Activated CD4-positive, CD25-positive, alpha-beta regulatory T cell treated with anti-CD3 and anti-CD28 coated beads, Interleukin-2, amount 50 U/mL, for 24 hours (primary cell): Measurements from ENCODE around the gene TMTC1.
"Not testable (repeated sequence)": the region's sequence is repeated elsewhere in the genome, so short reads cannot be mapped to it uniquely, and the experiment has no call there.

Source experiments
- ATAC-seq, 2 donors: fragments of 150-1000 bp; cut with Tn5 transposase; one replicate each; pipeline ENCODE4 v1.10.0; 2021; ENCODE audit warnings: mild to moderate bottlenecking in 1 of 2, moderate library complexity in 1 of 2

TMTC1 gene

DNA sequence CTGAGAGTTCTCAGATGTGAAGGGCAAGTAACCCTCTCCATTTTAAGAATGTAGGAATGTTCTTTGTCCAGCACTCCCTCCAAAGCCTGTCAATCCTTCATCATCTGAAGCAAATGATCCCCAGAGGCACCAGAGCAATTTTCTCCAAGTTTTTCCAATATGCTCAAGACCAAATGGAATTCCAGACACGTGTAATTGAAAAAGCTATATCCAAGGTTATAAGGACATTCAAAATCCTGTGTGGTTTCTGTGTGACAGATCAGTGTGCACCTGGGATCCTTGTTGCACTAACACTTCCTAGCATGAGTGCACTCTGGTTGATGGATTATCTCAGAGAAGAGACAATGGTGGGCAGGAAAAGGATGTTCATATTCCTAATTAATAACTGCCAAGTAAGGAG, 220.7 kb downstream of the TMTC1 start:
- ATAC-seq = no peak

DNA sequence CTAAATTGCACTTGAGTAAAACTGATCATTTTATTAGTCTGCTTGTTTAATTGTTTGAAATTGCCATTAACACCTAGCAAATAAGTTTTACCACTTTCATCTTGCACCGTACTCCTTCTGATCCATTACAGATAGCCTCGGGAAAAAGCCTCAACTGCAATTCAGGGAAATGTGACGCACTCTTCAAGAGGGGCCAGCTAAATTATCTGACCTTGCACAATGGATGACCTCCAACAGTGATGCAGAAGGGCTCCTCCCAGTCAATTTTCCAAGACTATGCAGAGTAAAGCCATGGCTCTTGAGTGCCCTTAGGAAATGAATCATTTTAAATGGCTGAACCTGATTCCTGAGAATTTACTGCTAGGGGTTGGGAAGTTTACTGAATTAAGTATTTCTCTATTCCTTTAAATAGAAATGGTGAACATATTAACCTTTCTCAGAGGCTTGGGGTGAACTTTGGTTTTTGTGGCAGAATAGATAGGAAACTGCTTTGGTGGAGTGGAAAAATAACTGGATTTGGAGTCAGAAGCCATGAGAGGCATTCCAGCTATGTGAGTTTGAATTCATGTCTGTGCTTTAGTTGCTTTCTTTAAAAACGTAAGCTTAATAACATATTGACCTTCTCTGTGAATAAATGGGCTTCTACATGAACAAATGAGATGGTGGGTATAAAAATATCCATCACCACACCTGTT, 221.5 kb downstream of the TMTC1 start:
- no peak for ATAC-seq

DNA sequence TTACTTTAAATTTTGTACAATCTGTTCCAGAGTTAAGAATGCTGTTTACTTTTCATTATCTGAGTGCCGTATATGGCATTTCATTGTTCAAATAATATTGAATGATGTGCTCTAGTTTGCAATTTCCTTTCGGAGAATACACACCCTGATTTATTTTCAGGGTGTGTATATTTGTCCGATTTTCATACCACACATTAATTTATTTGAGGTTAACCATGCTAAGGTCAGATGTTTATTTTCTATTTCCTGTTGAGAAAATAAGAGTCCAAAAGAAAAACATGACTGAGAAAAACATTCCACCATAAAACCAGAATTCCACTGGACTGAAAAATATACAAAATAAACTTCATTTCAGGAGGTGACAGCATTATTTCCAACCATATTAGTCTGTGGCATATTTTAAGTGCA, 222.1 kb downstream of the TMTC1 start:
- ATAC-seq = no peak

DNA sequence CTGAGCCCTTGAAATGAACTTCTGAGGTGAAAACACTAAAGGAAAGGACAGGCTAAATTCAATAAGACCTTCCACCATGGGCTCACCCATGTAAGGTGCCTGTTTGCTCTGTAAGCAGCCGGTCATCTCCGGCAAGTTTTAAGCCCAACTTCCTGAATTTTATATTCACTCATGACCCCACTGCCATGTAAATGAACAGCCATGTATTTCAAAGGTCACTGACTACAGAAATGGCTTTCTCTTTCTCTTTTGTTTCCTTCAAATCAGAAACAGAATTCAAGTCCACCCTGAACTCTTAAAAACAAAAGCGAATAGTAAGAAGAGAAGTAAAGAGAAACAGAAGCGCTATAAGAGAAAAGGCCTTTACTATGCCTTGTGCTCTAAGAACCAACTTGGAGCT, 224.5 kb downstream of the TMTC1 start:
- ATAC-seq = no peak

DNA sequence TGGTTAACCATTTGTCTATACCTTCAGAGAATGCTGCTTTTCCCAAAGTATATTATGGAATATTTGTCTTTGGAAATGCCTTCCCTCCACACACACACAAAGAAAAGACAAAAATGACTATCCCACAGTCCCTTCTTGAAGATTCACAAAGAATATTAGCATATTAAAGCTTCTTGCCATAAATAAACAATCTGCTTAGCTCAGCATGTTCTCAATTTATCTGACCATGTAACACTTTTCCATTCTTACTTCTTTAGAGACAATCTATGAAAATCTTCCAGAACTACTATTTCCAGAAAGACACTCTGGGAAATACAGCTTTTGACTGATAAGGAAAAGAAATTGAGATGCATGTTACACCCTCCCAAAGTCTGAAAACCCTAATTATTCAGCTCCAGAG, 227.4 kb downstream of the TMTC1 start:
- no peak for ATAC-seq

DNA sequence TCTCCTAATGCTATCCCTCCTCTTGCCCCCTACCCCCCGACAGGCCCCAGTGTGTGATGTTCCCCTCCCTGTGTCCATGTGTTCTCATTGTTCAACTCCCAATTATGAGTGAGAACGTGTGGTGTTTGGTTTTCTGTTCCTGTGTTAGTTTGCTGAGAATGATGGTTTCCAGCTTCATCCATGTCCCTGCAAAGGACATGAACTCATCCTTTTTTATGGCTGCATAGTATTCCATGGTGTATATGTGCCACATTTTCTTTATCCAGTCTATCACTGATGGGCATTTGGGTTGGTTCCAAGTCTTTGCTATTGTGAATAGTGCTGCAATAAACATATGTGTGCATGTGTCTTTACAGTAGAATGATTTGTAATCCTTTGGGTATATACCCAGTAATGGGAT, 228.3 kb downstream of the TMTC1 start:
- not testable (repeated sequence) for ATAC-seq

DNA sequence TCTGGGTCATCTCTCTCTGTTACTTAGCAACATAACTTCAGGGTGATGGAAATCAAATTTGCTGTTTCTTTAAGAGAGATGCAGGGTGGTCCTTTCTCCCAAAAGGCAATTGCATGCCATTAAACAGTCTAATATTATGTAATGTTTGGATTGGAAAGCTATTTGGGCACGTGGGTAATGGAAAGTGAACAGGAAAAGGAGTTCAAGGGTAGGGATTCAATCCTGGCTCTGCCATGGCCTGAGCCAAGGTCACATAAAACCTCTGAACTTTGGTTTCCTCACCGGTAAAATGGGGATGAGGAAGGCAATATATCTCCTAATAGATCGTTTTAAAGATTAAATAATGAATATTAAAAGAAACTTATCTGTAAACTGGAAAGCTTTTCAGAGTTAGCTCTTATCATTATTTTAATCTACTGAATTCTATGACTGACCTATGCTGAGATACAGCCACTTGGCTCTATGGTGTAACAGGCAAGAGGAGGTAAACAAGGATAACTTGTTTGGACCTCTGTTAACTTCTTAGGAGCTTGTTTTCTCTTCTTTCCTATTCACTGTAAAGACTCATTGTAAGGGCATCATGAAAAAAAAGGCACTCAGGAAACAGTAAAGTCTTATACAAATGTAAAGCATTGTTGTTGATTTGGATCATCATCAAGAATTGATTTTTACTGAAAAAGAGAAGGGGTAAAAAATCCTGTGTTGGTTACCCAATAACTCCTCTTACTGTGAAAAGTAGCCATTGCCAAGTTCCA, 230.6 kb downstream of the TMTC1 start:
- ATAC-seq = no peak

DNA sequence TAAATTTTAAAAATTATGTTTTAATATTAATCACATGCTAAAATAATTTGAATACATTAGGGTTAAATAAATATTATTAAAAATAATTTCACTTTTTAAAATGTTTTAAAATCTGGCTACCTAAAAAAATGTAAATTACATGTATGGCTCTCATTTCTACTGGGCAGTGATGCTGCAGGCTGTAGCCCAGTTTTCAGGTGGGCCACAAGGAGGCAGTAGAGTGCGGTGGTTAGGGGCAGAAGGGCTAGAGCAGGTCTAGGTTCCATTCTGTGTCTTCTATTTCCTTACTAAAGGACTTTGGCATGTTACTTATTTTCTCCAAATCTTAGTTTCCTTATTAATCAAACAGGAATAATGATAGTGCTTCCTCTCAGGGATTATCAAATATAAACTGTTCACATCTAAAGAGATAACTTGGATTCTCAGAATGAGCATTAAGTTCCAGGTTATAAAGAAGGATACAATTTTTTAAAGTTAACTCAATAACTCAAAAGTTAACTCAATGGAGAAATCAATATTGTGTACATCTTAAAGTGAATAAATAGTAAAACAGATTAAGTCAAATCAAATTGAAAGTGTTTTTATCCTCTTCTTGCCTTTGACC, 231.3 kb downstream of the TMTC1 start:
- peak in 1 of 2 donors; percentile 63 for ATAC-seq

DNA sequence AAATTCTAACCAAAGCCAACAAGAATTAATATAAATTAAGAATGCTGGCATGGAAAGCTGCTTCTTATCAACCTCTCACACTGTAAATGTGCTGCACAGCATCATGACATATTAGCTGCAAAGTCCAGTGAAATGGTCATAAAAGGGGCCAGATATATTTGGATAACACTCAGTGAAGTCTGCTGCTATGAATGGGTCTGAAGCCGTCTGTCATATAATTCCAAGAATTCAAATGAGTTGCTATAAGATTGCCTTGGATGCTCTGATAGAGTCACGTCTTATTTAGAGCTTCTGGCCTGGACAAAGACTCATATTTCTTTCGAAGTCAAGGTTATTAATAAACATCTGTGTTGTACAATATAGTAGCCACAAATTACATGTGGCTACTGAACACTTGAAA, 231.9 kb downstream of the TMTC1 start:
- no peak for ATAC-seq

DNA sequence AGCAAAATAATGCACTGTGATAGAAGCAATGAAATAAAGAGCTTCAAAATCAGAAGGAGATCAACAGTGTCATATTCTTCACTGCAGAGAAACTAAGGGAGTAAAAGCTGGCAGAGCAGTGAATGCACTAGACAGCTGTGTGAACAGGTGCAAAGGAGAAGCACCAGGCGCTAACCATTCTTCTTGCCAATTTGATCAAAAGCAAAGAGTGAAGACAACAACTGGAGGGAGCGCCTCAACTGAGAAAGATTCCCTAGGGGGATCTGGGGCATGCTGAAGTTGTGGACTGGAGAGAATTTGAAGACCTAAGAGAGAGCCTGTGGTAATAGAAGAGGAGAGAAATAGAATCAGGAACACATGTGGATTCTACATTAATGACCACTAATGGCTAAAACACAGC, 235.9 kb downstream of the TMTC1 start:
- ATAC-seq = no peak

DNA sequence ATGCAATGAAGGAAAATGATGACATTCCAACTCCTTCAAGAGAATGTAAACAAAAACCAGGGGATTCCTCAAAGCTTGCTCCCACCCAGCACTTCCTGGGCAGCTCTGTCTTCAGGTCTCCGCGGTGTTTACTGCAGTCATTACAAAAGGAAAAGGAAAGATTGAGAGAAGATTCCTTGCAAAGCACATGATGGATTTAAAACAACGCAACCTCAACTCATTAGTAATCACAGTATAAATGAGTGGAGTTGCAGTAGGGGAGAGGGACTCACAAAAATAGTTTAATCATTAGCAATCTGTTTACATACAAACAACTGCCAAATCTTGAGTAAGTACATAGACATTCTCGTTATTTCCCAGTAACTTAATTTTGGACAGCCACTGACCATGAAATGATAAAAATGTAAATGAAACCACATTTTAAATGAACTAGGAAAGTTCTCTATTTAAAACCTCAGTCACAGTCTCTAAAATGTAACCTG, 236.6 kb downstream of the TMTC1 start:
- ATAC-seq = no peak

DNA sequence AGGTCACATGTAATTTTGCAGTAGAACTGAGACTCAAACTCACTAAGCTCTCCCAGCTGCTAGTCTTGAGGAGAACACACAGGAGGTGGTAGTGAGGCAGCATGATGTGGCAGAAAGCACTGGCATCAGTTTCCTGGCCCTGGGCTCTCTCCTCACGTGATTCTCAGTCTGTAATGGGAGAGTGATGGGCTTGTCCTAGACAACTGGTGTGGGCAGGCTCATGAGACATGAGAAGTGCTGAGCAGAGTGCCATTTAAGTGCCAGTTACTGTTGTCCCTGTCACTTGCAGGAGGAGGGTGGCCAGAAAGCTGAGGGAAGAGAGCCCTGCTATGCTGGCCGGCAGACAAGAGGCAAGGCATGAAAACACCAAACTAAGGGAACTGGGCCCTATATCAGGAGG, 237.7 kb downstream of the TMTC1 start:
- no peak for ATAC-seq

DNA sequence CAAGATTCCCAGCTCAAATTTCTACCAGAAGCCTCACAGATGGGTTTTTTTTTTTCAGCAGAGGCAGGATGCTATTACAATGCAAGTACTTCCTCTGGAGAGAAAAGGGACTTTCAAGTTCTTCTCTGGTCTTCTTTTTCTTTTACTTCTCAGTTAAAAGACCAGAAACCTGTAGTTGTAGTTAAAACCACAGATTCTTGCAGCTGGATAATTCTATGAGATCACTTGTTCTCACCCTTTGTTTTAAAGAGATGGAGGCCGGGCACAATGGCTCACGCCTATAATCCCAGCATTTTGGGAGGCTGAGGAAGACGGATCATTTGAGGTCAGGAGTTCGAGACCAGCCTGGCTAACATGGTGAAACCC, 238.7 kb downstream of the TMTC1 start:
- ATAC-seq = no peak

DNA sequence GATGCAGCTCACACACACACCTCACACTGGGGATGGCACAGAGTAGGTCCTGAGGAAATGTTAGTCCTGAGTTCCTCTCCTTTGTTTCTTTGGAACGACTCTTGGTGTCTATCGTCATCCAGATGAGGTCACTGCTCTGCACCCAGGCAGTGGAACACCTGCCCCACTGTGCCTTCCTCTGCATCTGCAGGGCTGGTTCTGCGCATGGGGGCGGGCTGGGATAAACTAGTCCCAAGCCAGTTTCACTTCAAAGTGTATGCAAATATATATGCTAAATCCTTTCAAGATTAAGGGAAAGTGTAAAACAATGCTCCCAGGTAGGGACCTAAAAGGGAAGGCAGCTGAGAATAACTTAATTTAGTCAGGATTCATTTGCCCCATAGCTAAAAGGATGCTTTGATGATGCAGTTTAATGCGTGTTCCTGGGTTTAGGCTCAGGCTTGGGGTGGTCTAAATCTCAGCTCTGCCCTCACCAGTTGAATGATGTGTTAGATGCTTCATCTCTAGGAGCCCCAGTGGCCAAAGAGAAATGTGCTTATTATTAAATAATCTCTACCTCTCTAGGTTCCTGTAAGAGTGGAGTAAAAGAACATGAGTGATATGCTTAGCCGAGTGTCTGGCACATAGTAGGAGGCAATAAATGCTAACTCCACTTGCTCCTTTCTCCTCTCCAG, 239.2 kb downstream of the TMTC1 start:
- no peak for ATAC-seq

DNA sequence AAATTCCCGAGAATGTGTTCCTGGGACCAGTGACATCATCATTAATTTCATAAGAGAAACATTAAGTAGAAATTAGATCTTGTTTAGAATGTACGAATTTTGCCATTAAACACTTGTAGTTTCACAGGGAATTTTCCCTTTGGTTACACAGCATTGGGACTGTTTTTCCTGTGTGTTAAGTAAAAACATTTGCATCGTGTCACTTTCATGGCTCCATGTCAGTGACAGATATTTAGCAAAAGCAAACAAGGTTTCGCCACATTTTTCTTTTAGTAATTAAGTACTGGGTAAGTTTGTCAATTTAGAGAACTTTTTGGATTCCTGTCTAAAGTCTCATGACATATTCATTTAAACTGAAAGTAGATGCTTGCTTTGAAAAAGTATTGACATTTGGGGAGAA, 240.7 kb downstream of the TMTC1 start:
- ATAC-seq = no peak

DNA sequence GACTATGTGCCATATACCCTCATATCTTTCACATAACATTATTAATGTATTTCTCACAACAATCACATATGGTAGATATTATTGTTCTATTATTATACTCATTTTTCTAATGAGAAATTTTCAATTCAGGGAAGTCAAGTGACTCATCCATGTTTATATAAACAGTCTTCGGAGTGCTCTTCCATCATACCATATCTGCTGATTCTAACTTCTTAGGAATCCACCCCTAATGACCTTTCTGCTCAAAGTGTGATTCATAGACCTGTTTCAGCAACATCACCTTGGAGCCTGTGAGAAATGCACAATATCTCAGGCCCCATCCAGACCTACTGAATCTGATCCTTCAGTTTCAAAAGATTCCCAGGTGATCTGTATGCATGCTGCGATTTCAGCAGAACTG, 246.4 kb downstream of the TMTC1 start:
- ATAC-seq = no peak

DNA sequence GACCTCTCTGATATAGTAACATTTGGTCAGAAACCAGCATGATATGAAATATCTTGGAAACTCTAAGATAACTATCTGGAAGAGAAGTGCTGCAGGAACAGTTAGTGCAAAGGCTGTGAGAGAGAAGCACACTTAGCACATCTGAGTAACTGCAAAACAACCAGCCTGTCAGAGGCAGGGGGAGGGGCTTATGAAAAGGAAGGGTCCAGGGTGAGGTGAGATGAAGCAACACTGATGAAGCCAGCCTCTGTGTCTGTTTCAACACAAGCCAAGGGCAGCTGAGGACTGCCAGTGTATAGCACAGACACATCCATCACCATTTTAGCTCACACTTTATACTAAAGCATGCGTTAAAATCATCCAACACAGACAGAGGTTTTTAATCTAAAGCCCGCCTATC, 248.8 kb downstream of the TMTC1 start:
- no peak for ATAC-seq

DNA sequence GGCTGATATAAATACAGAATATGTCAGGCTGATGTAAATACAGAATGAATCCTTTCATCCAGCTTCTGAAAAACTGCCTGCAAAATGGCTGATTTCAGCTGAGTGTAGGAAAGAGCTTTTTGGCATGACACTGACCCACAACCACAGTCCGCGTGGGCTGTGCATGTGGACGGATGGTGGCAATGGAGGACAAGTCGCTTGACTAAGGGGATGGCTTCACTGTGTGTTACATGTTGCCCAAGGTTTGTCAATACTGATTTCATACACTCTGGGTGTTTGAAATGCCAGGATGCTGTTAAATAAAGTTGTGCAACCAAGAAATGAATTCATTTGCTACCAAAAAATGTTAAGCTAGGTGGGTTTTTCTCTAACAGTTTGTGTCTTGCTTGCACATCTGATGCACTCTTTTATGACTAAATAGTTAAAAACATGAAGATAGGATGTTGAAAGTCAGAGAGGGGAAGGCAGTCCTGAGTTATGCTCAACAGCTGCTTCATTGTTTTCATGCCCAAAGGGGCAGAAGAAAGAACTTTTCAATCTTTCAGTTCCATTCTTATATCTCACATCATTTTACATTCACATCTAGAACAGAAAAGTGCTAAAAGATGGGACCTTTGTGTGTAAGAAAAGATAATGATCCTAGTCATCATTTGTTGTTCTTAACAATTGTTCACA, 249.8 kb downstream of the TMTC1 start:
- no peak for ATAC-seq

DNA sequence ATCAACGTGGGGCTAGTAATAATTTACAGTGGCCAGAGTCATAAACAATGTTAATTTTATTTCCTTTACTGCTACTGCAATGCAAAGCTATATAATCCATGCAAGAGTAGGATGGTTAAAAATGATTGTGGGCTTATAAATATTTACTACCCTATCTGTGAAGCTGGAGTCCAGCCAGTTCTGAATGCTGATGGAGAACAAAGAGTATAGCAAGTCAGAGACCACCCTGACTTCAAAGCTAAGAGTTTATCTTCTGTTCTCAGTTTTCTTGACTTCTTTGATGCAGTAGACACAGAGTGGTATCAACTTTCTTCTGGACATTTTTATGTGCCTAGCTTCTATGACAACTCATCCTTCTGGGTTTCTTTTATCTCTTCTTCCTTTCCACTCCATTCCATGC, 252.3 kb downstream of the TMTC1 start:
- no peak for ATAC-seq

DNA sequence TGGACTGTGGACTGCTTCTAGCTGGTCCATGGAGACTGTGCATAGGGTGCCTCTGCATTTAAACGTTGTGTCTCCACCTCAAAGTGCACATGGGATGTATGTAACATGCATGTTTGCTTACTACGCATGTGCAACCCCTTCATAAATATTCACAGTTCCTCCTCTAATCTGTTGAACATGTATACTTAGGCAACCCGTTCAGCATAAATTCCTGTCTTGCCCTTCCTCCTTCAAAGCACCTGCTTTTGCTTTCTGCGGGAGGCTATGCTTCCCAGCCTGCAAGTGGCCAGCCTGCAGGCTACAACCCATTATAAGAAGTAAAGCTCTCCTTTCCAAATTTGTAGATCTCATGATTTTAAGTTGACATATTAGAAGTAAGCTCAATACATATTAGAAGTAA, 253.3 kb downstream of the TMTC1 start:
- no peak for ATAC-seq

DNA sequence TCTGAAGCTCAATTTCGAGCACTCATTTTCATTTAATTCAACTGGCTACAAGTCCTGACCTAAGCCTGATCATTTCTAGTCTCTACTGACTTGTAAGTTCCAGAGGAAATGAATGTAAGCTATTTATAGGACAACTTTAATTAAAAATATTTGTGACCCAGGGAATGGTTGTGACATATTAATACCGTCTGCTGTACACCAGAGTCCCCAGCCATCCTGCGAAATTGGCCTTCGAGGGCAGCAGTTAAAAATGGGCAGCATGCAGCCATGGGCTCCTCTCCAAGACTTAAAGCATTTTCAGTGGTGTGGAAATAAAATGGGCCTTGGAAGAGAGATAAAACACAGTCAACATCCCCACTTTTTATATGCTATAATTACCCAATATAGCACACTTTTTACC, 255.6 kb downstream of the TMTC1 start:
- no peak for ATAC-seq

DNA sequence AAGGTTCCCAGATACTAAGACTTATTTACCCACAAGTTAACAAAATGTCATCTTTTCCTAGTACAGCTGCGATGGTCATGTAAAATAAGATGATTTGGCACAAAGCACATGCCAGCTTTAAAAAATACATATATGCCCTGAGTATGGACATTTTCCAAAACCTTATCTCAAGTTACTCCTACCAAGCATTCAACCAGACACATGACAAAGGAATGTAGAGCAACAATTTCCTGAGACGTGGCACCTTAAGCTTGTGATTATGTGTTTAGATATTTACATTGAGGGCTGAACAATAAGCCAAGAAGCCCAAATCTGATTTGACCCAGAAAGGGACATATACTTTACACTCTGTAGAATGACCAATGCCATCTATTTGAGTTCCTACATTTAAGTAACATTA, 261.8 kb downstream of the TMTC1 start:
- ATAC-seq = no peak

DNA sequence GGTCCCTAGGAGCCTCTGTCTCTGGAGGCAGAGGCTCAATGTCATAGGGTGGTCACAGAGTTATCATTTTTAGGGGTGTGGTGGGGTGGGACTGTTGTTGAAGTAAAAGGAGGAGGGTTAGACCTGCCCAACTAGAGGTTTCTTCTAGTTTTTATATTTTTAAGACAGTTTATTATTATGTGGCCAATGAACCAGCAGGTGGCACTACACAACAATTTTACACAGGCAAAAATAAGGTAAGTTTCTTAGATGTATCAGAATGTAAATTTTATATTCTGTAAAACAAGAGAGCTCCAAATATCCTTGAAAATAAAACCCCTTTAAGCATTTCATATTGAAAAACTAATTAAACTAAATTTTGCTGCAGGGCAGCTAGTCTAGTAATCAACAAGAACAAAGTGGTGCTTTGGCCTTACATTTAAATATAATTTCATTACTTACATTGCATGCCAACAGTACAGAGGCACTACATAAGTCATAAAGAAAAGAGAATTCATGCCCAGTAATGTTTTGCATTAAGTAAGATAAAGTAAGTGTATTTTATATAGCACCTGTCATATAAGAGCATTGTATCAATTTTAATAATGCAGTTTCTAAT, 264.1 kb downstream of the TMTC1 start:
- ATAC-seq = no peak
